GM12891 (cell line): Measurements from ENCODE around the gene ARHGEF12.

Source experiments
- DNase-seq: peaks from one replicate; pipeline ENCODE4 v3.0.0; 2011; ENCODE audit warnings: low spot score; ENCODE audit not compliant: insufficient read length
- FAIRE-seq: peaks from 2 replicates; lab custom pipeline; 2011; peaks lifted over from hg19 to GRCh38; lab: Jason Lieb, UNC
- PAX5 ChIP-seq: IDR thresholded peaks from 2 replicates; pipeline ENCODE4 v1.6.1; 2011; ENCODE audit warnings: low read length, moderate library complexity, mild to moderate bottlenecking; ENCODE audit not compliant: insufficient read depth, severe bottlenecking
- POLR2A ChIP-seq: IDR thresholded peaks from 2 replicates; pipeline ENCODE4 v1.6.1; 2011; ENCODE audit warnings: low read depth, low read length, control low read depth
- POLR2AphosphoS5 ChIP-seq: IDR thresholded peaks from 2 replicates; pipeline ENCODE4 v1.6.1; 2011; ENCODE audit warnings: low read depth, low read length, control low read depth
- POU2F2 ChIP-seq: IDR thresholded peaks from 2 replicates; pipeline ENCODE4 v1.6.1; 2011; ENCODE audit warnings: low read depth, mild to moderate bottlenecking, control low read depth, low read length, moderate library complexity
- SPI1 ChIP-seq: IDR thresholded peaks from 2 replicates; pipeline ENCODE4 v1.6.1; 2011; ENCODE audit warnings: low read depth, low read length, control low read depth
- TAF1 ChIP-seq: IDR thresholded peaks from 2 replicates; pipeline ENCODE4 v1.6.1; 2011; ENCODE audit warnings: low read depth, low read length, control low read depth

ARHGEF12 gene

DNA sequence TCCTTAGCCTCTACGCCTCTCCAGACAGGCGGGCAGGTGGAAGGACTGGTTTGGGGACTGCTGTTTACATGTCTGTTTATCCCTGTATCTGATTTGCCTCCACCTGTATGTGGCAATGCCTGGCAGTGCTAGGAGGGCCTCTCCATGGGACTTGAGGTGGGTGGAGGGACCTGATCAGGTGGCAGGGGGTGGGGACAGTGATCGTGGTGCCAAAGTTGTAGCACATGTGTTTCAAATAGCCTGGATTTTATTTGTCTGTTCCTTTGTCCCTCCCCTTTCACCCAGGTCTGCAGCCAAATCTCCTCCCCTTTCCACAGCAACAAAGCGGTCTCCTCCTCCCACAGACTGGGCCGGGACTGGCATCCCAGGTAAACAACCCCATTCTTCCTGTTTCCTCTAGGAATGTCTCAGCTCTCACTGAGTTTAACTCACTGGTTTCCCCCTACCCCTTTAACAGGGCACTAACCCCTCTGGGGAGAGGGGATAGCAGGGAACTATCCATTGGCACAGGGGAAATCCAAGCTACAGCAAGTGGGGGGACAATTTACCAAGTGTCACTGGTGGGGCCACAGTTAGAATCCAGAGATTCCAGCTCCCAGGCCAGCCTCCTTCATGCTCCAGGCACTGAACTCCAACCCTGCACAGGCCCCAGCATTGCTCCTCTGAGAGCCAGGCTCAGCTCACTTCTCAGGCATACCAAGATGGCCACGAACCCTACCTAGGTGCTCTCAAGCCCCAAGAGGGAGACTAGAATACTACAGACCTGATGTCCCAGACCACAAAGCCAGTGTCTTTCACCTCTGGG, 34.0 kb upstream of the ARHGEF12 start:
- TF ChIP-seq POU2F2 (no peak), POLR2AphosphoS5 (no peak)
- FAIRE-seq (no peak), DNase-seq (no peak)

DNA sequence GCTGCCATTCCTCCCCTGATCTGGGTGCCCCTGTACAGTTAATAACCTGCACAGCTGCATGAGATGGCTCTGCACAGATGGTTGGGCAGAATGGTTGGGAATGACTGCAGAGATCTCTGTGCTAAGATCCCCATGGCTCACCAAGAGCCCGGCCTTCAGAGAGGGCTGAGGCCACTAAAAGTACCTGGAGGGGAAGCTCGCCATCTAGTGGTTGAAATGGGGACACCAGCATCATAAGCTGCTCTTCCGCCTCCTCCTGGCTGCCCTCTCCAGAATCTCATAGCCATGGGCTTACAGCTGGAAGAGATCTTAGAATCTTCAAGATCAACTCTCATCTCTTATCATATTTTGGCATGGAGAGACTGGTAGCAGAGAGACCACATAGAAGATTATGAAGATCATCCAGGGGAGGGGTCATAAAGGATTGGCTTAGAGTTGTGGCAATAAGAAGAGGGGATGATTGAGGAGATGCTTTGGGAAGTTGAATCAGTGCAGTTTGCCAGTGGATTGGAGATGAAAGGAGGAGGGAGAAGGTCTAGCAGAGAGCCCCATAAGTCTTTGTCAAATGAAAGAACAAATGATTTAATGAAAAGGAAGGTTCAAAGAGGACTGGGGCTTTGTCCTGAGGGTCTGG, 33.1 kb upstream of the ARHGEF12 start:
- no peak for TF ChIP-seq SPI1
- no peak for TF ChIP-seq POLR2AphosphoS5
- no peak for TF ChIP-seq TAF1
- TF ChIP-seq POLR2A = no peak
- TF ChIP-seq POU2F2 = no peak
- DNase-seq (peak; percentile 48), FAIRE-seq (peak; percentile 88)

DNA sequence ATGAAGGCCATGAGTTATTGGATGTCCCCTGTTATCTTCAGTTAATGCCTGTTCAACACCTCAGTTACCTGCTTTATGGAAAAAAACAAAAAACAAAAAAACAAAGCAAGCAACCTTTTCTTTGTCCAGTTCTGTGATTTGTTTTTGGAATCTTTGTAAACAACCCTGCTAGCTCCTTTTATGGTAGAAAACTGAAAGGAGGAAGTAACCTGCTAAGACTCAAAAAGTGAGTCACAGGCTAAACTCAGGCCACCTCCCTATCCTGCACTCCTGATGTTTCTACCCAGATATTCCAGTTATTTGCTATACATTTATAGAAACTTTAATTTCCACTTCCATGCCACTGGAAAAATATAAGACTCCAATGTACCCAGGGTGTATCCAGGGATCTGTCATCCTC, 31.7 kb upstream of the ARHGEF12 start:
- TF ChIP-seq PAX5 (no peak), POLR2AphosphoS5 (no peak), SPI1 (no peak), POLR2A (no peak), TAF1 (no peak), POU2F2 (no peak)
- FAIRE-seq (no peak), DNase-seq (no peak)

DNA sequence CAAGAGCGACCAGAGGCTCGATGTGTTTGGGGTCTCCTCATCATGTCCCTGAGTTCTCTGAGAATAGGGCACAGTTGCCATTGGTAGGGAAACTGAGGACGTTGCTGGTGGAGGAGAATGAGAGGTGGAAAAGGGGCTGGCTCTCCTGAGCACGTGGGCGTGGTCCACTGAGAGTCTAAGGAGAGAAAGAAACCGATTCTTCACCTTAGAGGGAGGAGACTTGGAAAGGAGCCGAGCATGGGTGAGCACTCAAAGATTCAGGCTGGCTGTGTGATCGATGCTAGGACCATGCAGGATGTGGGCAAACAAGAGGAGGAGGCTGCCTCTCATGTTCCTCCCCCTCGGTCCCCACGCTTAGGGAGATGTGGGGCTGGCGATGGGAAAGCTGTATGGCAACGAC, 30.9 kb upstream of the ARHGEF12 start:
- TF ChIP-seq POLR2A (no peak), PAX5 (no peak), POU2F2 (no peak), TAF1 (no peak), SPI1 (no peak), POLR2AphosphoS5 (no peak)
- FAIRE-seq (no peak), DNase-seq (no peak)

- no peak for TF ChIP-seq PAX5
- no peak for TF ChIP-seq POLR2AphosphoS5
- TF ChIP-seq TAF1 = no peak
- TF ChIP-seq SPI1 = no peak
- TF ChIP-seq POU2F2 = no peak; the same call in 1 of the 2 replicates
- no peak for TF ChIP-seq POLR2A
- FAIRE-seq = no peak
- DNase-seq = no peak
Measured at GRCh38 chr11:120306519-120307242, 29.5 kb upstream of the ARHGEF12 start.

- no peak for DNase-seq
- no peak for FAIRE-seq
- TF ChIP-seq SPI1 (no peak), POLR2A (no peak), TAF1 (no peak), POU2F2 (no peak), POLR2AphosphoS5 (no peak), PAX5 (no peak)
Measured at GRCh38 chr11:120307476-120307875, 28.7 kb upstream of the ARHGEF12 start.

GRCh38 chr11:120308081-120308480, 28.1 kb upstream of the ARHGEF12 start:
- FAIRE-seq = no peak
- TF ChIP-seq PAX5 (no peak), POLR2AphosphoS5 (no peak), SPI1 (no peak), TAF1 (no peak), POLR2A (no peak), POU2F2 (no peak)
- no peak for DNase-seq

DNA sequence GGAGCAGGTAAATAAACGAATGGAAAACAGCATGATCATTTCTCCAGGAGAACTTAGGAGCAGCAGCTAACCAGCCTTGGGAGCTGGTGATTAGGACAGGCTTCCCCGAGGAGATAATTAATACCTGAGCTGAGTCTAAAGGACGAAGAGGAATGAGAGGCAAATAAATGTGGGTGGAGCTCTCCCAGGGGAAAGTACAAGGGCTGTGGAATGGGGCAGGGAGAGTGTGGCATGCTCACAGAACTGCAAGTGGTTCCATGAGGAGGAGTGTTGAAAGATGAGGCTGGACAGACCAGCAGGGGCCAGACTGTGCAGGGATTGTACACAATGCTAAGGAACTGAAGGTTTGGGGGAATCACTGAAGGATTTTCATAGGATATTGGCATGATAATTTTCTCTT, 25.3 kb upstream of the ARHGEF12 start:
- FAIRE-seq (no peak), DNase-seq (no peak)
- TF ChIP-seq PAX5 (no peak), TAF1 (no peak), POU2F2 (no peak), POLR2A (no peak), SPI1 (no peak), POLR2AphosphoS5 (no peak)

GRCh38 chr11:120314861-120315260, 21.4 kb upstream of the ARHGEF12 start:
- TF ChIP-seq POLR2AphosphoS5 = no peak
- no peak for FAIRE-seq
- no peak for DNase-seq
